GM19467 (cell line): Measurements from ENCODE around the gene SNTB2.
"Not testable (repeated sequence)": the region's sequence is repeated elsewhere in the genome, so short reads cannot be mapped to it uniquely, and the experiment has no call there.

Experiments used
- ATAC-seq: cut with Tn5 transposase; IDR thresholded peaks from one replicate; pipeline ENCODE4 v1.9.1; 2021; ENCODE audit warnings: mild to moderate bottlenecking, moderate library complexity; ENCODE audit not compliant: unreplicated experiment

The SNTB2 gene

DNA sequence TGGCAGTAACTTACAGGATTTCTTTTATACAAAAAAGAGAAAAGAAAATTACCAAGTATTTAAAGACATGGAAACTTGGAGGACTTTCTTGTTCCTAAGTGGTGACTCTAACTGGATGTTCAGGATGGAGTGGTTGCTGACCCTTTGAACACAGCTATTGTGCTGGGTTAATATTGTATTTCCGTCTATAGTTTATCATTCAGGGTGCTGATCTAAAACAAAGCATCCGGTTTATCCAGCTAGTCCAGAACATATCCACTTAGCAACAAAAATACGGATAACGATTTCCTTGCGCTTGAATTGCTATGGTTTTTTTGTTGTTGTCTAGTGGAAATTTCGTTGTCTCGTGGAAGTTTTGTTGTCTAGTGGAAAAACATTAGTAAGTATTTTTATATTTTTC lies 38.2 kb downstream of the SNTB2 start:
- no peak for ATAC-seq

DNA sequence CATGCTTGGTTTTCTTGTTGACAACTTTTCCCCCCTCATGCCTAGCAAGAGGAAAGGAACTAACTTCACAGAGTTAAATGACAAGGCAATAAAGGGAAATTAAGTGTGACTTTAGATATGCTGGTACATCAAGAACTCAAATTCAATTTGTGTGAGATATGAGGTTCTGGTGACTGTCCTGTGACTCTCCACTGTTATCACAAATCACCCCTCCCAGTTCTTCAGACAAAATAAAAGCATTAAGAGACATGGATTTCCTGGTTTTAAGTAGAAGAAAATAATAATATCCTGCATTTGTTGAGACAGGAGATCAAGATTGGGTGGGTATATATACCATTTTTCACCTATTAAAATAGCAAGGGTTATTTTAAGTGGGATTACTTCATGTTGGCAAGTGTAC lies 46.2 kb downstream of the SNTB2 start:
- no peak for ATAC-seq

DNA sequence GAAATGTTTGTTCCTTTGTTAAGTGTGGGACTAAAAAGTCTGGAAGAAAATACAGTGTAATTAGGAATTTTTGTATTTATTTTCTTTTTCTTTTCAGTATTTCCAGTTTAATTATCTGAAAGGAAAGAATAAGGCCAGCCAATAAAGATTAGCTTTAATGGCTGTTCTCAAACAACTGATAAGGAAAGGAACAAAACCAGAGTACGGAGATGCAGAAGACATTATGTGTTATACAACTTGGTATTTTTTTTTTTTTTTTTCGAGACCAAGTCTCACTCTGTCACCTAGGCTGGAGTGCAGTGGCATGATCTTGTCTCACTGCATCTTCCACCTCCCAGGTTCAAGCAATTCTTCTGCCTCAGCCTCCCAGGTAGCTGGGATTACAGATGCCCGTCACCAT lies 47.5 kb downstream of the SNTB2 start:
- no peak for ATAC-seq

DNA sequence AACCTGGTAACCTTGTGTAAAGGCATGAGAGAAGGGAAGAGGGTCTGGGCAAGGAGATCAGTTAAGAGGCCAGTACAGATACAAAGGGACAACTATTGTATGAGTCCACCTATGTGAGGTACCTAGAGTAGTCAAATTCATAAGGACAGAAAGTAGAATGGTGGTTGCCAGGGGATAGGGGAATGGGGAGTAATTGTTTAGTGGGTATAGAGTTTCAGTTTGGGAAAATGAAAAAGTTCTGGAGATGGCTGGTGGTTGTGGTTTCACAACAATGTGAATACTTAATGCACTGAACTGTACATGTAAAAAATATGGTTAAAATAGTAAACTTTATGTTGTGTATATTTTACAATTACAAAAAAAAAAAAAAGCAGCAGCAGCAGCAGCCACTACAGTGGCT lies 49.4 kb downstream of the SNTB2 start:
- ATAC-seq, result no peak

DNA sequence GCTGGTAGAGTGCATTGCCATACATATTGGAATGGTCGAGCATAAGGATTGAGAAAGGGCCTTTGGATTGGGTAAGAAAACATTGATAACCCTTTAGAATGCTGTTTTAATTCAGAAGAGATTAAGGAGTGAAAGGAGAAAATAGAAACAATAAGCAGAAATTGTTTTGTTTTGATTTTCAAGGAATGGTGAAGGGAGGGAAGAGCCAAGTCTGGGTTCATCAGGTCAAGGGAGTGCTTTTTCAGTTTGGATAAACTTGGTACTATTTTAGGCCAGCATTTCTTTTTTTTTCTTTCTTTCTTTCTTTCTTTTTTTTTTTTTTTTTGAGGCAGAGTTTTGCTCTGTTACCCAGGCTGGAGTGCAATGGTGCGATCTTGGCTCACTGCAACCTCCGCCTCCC lies 50.3 kb downstream of the SNTB2 start:
- no peak for ATAC-seq

DNA sequence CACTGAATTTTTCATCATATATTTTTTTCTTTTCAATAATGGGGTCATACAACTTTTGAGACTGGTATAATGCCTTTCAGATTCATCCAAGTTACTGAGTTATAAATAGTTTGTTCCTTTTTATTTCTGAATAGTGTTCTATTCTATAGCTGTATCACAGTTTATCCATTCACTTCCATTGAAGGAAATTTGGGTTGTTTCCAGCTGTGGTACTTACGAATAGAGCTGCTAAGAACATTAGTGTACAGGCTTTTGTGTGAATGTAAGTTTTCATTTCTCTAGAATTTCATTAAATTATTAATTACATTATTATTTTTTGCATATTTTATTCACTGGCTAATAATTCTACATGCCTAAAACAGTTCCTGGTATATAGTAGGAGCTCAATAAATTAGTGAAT lies 52.9 kb downstream of the SNTB2 start:
- ATAC-seq, result no peak

DNA sequence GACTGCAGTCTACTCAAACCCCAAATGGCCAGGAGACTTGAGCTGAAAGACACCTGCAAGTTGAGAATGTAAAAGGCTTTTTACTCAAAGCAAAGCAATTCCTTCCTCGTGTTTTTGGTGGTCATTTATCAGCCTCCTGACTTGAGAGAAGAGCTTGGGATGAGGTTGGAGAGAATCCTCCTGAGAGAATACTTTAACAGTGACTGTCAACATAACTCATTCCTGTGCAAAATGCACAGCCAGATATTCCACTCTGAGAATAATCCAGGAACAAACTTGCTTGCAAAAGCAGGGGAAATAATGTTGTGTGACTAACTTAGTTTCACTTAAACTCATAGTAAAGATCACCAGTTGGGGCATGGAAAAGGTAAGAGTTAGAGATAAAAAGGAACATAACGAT lies 53.4 kb downstream of the SNTB2 start:
- no peak for ATAC-seq

DNA sequence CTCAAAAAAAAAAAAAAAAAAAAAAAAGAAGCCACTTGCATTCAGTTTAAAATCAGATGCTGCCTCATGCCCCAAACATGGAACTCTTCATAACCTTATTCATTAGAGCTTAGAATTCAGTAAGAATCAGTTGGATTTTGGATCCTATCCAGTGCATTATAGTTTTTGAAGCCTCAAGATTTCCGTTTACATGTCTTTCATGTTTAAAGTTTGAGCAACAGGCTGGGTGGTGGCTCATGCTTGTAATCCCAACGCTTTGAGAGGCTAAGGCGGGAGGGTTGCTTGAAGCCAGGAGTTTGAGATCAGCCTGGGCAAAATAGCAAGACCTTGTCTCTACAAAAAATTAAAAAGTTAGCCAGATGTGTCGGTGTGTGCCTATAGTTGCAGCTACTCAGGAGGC lies 55.0 kb downstream of the SNTB2 start:
- ATAC-seq, result no peak

DNA sequence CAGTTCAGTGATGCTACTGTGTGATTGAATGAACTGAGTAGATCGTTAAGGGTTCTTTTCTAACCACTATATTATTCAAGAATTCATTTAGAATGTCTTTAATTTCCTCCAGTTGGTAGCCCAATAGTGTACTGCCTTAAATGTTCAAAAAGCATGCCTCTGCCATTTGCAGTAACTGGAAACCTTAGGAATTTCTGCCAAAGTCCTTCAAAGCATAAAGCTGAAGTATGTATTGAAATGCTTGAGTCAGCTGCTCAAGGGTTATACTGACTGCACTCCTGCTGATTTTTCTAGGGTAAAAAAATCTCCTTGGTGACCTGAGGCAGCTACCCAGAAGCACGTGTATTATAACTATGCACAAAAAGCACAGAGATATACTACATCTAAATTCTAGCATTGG lies 56.5 kb downstream of the SNTB2 start:
- no peak for ATAC-seq

DNA sequence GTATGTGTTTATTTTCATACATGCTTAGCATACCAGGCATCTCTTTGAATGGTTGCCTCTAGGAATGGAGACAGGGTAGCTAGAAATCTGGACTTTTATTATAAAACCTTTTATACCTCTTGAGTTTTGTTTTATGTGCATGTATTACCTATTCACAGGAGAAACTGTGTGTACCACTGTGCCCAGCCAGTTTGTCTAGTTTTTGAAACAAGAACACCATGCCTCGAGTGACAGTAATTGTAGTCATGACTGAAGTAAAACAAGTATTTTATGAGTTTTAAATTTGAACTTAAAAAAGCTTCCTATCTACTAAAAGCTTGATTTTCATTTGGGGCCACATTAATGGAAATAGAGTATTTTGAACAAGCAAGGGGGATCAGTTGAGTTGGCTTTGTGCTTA lies 57.4 kb downstream of the SNTB2 start:
- no peak for ATAC-seq

DNA sequence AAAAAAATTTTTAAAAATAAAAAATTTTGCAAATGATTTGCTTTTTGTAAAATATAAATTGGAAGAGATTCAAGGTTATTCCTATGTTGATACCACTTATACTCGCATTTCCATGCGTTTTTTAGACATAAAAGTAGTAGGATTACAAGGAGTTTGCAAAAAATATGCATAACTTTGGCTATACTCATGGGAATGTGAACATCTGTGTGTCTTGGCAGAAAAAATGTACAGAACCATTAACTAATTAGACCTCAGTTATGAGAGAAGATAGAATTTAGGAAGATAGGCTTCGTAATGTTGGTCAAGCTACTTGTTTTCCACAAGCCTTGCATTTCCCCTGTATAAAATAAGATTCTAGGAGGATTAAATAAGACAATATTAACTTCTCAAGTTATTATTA lies 63.1 kb downstream of the SNTB2 start:
- no peak for ATAC-seq

DNA sequence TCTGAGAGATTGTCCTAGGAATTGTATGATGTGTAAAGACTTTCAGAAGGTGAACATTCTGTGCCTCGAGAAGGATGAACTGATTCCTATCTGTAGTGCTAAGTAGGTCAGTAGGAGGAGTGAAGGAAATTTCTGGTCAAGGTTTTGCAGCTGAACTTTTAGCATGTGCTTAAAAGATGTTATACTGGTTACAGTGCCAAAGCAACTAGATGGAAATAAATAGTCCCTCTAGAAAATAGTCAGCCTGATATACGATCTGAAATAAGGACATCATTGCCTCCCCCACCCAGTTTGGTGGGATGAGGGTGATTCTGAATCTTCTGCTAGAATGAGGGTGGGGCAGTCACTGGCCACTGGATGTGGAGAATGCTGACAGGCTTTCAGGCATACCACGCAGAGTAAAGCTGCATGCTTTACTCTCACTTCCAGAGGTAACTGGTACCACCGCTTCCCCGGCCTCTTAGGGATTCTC lies 66.9 kb downstream of the SNTB2 start:
- no peak for ATAC-seq

DNA sequence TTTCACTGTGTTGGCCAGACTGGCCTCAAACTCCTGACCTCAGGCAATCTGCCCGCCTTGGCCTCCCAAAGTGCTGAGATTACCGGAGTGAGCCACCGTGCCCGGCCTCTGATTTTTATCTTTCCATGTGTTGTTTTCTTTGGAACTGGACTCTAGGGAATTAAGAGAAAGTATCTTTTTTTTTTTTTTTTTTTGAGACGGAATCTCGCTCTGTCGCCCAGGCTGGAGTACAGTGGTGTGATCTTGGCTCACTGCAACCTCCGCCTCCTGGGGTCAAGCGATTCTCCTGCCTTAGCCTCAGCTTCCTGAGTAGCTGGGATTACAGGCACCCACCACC lies 72.4 kb downstream of the SNTB2 start:
- not testable (repeated sequence) for ATAC-seq

DNA sequence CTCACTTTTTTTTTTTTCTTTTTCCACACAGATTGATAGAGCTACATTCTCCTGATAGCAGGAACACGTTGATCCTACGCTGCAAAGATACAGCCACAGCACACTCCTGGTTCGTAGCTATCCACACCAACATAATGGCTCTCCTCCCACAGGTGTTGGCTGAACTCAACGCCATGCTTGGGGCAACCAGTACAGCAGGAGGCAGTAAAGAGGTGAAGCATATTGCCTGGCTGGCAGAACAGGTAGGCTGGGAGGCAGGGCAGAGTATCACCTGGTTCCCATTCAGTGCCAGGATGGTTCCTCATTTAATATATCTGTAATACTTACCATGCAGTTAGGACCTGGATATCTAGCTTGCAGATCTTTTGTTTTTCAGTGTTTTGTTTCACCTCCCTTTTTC lies 73.1 kb downstream of the SNTB2 start:
- no peak for ATAC-seq

DNA sequence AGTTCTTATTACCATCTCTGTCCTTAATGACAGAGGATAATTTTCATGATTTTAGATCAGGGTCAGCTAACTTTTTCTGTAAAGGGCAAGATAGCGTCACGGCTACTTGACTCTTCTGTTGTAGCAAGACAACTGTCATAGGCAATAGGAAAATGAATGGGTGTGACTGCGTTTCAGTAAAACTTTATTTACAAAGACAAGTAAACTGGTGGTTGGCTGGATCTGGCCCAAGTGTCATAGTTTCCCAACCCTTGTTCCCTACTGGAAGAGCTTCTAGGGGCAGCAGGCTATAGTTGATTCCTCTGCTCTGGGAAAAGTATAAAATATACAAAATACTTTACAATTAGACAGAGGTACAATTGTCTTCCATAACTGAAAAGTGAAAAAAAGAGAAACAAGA lies 73.5 kb downstream of the SNTB2 start:
- no peak for ATAC-seq

DNA sequence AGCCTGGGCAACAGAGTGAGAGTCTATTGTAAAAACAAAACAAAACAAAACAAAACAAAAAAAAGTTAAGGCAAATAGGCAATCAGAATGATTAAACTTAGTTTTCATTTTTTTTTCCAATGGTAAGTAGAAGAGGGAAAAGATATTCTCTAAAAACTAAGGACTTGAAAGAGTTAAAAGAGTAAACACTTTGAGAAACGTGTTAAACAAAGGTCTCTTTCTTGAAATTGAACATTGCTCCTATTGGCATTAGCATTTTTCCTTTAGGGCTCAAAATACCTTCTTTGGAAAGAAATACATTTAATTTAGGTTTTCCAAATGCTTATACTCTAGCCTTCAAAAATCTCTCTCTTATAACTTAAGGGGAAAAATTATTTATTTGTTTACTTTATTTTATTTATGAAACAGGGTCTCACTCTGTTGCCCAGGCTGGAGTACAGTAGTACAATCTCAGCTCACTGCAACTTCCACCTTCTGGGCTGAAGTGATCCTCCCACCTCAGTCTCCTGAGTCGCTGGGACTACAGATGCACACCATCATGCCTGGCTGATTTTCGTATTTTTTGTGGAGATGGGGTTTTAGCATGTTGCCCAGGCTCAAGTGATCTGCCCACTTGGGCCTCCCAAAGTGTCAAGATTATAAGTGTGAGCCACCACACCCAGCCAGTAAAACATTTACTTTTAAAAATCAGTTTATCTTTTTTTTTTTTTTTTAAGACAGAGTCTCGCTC lies 79.5 kb downstream of the SNTB2 start:
- no peak for ATAC-seq

DNA sequence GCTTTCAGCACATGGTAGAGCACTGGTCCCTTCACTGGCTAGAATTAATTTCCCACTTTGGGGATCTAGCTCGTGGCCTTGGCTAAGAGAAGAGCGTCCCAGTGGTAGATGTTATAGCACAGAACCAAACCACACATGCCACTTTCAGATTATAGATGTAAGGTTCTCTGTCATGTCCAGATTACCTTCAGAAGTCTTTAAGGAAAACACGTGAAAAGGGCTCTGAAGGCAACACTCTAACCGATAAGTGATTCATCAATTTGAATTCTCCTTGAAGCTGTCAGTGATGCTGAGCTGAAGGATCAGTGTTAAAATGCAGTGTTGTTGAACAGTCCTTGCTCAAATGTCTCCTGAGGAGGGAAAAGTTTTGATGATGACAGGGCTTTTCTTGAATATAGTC lies 80.7 kb downstream of the SNTB2 start:
- ATAC-seq, result no peak

DNA sequence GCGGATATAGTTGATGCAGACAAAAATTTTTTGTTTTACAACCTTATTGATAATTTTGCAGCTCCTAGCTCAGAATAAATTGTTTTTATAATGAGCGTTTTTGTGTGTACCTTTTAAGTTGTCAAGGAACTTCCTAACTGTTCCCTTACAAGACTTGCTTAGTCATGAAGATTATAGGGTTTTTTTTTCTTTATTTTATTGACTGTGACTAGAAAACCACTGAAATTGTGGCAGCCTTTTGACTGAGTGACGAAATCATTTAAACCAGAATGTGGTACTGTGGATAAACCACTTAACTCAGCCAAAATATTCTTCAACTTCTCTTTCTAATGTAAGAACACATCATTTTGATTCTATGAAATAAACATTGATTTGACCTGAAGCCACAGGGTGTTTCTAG lies 83.4 kb downstream of the SNTB2 start:
- no peak for ATAC-seq

DNA sequence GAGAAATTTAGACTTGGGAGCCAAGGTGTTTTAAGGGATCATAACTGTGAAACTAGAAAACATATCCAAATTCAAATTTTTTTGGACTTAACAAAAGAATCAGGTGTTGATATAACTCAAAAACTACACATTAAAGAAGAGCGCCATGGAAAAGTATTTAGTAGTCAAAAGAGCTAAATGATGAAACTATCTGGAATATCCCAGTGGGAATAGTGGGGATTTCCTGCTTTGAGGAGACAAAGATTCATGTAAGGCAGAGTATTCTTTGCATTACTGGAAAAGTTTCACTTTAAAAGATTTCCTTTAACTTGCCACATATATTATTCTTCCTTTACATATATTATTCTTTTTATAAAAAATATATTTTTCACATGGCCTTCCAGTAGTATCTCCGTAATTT lies 83.9 kb downstream of the SNTB2 start:
- no peak for ATAC-seq

DNA sequence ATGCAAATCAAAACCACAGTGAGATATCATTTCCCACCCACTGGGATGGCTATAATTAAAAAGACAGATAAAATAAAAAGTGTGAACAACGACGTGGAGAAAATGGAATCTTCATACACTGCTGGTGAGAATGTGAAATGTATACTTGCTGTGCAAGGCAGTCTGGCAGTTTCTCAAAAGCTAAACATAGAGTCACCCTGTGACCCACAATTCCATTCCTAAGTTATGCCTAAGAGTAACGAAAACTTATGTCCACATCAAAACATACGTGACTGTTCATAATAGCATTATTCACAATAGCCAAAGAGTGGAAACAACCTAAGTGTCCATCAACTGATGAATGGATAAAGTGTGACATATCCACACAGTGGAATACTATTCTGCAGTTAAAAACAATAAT lies 86.0 kb downstream of the SNTB2 start:
- ATAC-seq, result no peak

DNA sequence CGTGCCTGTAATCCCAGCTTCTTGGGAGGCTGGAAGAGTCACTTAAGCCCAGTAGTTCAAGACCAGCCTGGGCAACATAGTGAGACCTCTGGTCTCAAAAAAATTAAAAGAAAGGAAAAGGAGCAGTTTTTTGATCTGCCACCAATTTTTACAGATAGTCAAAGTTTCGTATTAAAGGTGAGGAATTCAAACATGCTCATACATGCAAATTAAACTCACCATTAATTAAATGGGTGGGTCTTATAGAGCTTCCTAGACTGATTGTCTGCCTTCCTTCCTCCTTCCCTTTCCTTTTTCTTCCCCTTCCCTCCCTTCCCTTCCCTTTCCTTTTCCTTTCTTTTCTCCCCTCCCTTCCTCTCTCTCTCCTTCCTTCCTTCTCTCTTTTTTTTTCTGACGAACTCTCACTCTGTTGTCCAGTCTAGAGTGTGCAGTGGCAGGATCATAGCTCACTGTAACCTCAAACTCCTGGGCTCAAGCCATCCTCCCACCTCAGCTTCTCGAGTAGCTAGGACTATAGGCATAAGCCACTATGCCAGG lies 87.8 kb downstream of the SNTB2 start:
- no peak for ATAC-seq

DNA sequence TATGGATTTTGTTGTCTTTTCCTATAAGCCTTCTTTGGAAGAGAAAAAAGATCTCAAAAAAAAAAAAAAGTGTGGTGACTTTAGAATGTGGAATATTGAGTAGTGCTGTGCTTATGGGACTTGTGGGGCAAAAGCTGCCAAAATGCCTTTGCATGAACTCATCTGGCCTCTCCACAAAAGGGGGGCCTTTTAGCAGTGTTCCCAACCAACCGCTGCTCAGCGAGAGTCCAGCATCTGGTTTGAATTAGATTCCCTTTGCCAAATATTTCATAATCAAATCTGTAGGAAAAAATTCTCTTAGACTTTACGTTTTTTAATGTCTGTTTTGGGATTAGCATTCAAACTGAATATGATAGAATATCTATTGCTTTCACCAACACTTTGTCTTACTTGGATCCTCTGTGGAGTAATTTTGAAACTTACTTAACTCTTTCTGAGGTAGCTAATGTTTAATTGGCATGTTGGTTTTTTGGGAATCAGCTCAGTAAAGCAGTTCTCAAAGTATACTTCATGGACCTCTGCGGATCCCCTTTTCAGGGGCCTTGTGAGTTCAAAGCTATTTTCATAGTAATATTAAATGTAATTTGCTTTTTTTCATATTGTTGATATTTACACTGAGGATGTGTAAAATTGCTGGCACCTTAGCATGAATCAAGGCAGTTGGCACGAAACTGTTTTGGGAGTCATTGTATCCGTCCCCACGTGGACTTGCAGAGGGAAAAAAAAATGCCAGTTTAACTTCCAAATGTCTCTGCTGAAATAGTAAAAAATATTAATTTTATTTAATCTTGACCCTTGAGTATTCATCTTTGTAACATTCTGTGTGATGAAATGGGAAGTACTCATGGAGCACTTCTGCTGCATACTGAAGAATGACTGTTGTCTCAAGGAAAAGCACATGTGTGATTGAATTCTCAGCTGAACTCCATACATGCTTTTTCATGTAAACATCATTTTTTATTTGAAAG lies 89.5 kb downstream of the SNTB2 start:
- no peak for ATAC-seq
